Mesenteric fat pad (tissue), 1 donor: ENCODE results near the gene C11orf91. TPM values are rescaled to one million over a fixed set of nuclear protein-coding genes. Genes with fewer than 3 reads are reported as not detected.
"Not testable (repeated sequence)": the region's sequence is repeated elsewhere in the genome, so short reads cannot be mapped to it uniquely, and the experiment has no call there.

Experiments used
- DNase-seq: peaks from one replicate; pipeline ENCODE4 v3.0.0-alpha.2; 2020; ENCODE audit warnings: low spot score
- long read RNA-seq: library from polyadenylated mRNA; unstranded; transcript quantifications from one replicate; pipeline ENCODE4 v2.0.0, GENCODE V29; 2020
- total RNA-seq: library from RNA; stranded (reverse); fragmentation: NEBNext Ultra II Directional; extraction: Animal tissue kit (Norgen Biotek cat#: 25700); gene quantifications from one replicate; pipeline ENCODE4 v1.2.1, GENCODE V29; 2021
- donor health status: DM: yes; HTN: yes; CAD: no.

Gene C11orf91, protein sequence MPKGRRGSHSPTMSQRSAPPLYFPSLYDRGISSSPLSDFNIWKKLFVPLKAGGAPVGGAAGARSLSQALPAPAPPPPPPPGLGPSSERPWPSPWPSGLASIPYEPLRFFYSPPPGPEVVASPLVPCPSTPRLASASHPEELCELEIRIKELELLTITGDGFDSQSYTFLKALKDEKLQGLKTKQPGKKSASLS
- total RNA-seq: 3.4 TPM
- long read RNA-seq: 0 reads

DNA sequence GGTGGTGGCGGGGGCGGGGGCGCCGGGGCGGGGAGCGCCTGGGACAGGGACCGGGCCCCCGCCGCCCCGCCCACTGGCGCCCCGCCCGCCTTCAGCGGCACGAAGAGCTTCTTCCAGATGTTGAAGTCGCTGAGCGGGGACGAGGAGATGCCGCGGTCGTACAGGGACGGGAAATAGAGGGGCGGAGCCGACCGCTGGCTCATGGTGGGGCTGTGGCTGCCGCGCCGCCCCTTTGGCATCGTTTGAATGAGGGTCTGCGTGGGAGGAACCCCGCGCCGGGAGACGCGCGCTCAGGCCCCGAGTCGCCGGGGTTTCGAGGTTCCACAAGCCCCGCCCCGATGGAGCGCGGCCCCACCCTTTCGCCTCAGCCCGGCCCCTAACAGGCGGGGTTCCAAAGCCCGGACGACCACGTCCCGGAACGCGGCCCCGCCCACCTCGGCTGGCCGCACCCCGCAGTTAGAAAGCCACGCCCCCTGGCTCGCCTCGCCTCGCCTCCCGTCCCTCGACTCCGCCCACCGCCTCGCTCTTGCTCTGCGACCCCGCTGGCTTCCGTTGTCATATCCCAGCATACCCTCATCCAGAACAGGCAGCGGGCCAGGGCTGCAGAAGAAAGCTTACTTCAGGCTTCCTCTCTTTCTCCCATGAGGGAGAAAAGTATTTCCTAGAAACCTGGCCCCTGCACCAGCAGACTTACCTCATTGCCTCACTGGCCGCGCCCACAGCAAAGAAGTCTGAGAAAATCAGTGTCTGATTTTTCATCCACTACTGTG is at the start of gene C11orf91:
Gene C11orf91, minus strand, starts transcription at position 325 of the 770 bp plus-strand sequence. Its CDS starts 86 bp downstream, at position 239.
- DNase-seq: peak; percentile 99

DNA sequence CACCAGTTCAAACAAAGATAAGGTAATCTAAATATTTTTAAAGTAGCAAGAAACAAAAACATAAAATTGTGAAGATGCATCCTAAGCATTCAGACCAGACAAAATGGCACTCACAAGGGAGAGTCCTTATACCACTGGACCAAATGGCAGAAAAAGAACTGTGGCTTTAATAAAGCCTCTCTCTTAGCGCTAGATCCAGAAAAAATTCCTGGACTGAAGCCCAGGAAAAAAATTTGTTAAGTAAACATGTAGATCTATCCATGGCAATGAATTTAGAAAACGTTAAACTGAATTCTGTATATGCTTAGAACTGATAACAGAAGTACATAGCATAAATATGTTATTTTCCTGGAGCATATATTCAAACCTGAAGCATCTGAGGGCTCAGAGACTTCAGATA is 47.4 kb upstream of the C11orf91 start:
- no peak for DNase-seq

DNA sequence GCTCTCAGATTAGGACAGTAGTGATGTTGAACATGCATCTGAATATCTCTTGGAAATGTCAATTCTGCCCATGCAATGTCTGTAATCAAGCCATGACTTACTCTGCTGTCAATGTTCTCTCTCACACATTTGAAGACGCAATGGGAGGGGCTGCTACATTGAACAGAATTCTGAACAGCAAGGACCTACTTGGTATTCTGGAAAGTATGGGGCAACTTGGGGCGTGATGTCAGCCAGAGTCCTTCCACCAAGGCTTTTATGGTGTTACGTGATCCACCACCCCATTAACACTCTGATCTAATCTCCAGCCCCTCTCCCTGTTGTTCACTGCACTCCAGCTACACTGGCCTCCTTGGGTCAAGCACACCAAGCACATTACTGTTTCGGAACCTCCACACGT is 42.7 kb upstream of the C11orf91 start:
- no peak for DNase-seq

DNA sequence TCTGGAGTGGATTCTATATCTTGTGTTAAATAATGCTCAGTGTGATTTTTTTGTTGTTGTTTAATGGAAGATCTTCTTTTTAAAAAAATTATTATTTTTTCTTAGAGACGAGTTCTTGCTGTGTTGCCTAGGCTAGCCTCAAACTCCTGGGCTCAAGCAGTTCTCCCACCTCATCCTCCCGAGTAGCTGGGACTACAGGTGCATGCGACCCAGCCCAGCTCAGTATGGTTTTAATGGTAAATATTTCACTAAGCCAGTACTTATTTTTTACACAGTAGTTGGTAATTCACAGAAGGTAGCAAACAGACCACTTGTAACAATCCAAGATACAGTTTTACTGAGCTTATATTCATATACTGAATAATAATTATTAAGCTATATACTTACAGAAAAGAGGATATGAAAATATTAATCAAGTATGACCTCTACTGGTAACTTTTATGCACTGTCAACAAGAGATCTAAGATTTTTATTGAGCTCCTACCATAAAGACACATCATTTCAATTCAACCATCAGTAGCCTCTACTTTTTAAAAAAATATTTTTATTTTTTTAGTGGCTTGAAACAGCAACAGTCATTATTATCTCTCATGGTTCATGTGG is 41.7 kb upstream of the C11orf91 start:
- no peak for DNase-seq

DNA sequence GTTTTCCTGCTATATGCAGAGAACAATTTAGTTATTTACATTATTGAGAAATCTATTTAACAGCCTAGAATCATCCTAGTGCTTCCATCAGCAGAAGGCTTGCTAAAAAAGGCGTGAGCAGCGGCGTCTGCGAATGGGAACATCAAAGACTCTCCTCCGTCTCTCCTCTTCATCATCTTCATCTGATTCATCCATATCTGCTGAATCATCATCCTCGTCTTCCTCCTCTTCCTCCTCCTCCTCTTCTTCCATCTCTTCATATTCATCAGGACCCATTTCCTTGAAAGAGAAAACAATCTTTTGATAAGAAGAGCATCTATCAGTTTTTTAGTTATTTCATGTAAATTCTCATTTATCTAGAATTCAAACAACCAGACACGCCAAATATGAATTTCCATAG is 41.2 kb upstream of the C11orf91 start:
- no peak for DNase-seq

DNA sequence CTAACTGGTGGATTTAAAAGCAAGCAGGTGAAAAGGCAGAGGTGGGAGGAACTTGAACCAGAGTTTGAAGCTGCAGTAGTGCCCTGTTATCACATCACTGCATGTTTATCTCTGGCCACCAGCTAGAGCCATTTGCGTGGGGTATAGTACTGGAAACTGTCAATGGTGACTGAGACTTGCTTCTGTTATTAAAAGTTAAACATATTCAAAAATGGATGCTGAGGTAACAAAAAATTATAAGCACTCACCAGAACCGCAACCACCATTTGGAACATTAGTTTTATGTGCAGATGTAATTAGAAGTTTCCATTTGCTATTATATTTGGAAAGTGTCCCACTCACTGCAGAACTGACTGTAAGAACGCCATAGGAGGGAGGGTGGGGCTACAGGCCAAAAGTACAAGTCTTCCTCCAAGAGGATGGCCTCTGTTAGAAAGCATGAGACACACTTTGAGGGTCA is 36.8 kb upstream of the C11orf91 start:
- no peak for DNase-seq

DNA sequence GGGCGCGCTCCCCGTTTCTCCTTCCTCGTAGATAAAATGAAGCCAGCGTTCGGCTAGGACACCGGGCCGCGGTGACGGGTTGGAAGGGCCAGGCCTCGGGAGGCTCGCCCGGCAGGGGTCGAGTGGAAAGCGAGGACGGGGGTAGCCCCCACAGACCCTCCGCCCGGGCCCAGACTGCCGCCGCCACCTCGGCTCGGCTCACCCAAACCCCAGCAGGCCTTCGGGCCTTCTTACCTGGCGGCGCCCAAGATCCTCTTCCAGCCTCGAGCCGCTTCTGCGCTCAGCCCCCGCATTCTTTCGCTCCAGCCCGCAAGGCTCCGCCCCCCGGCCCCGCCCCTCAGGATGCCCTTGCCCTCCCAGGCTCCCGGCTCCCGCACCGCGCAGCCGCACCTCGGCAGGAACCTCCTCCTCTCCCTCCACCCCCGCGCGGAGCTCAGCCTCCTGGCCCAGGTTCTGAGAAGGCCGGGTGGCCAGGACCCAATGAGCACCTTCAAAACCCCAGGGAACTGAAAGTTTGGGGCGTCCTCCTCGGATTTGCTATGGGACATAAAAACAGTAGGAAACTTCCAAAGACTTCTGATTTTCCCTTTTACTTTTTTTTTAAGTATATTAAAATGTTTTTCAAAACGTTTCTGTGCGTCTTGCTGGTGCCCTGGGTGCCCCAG is 35.7 kb upstream of the C11orf91 start, which contains the start of gene CD59:
Gene CD59, minus strand, starts transcription at position 276 of the 665 bp plus-strand sequence. CDS start 13,978 bp downstream, outside the sequence.
- peak; percentile 99 for DNase-seq

DNA sequence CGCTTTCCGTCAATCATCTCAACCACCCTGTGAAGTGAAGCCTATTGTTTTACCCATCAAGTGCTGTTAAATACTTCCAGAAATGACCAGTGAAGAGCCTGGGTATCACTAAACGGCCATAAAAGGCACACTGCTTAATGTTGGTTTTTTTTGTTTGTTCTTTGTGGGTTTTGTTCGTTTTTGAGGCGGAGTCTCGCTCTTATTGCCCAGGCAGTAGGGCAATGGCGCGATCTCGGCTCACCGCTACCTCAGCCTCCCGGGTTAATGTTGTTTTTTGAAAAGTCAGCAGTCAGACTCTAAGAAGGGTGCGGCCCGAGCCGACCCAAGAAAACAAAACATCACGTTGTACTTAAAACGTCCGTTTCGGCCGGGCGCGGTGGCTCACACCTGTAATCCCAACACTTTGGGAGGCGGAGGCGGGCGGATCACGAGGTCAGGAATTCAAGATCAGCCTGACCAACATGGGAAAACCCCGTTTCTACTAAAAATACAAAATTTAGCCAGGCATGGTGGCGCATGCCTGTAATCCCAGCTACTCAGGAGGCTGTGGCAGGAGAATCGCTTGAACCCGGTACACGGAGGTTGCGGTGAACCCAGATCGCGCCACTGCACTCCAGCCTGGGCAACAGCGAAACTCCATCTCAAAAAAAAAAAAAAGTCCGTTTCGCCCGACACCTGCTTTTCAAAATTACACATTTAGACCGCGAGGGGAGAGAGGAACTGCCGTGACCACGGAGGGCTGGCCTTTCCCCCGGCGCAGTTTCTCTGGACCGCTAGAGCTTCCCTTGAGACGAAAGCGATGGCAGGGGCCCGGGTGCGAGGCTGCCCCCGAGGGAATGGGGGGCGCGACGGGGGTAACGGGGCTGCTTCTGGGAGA is 34.9 kb upstream of the C11orf91 start:
- no peak for DNase-seq

DNA sequence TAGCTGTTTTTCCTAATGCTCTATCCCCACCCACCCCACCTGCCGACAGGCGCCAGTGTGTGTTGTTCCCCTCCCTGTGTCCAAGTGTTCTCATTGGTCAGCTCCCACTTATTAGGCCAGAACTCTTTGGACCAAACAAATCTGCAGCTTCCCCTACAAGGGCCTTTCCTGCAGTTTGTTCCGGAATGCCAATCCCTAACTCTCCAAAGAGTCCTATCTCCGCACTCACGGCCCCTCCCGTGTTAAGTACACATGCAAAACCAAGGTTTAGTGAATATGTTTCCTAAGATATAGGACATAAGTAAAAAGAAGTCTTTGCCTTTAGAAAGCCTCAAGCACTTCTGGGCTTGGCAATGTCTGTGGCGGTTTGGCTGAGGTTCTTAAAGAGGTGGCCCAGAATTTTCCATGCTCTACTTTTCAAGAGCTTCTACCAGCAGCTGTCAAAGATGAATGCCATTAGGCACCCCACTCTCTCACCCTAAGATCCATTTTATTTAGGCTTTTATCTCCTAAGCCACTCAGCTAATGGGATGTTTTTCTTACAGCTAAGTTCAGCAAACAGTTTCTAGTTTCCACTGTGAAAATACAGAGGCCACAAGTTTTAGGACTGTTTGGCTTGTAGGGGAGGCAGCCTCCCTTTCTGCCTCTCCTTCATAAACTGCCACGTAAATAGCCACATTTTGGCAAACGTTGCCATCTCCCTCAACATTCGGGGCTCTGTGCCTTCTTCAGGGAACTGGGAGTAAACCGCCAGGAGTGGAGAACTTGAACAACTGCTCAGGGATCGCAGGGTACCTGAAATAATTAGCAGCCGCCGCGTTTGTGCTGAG is 34.0 kb upstream of the C11orf91 start:
- DNase-seq: no peak

DNA sequence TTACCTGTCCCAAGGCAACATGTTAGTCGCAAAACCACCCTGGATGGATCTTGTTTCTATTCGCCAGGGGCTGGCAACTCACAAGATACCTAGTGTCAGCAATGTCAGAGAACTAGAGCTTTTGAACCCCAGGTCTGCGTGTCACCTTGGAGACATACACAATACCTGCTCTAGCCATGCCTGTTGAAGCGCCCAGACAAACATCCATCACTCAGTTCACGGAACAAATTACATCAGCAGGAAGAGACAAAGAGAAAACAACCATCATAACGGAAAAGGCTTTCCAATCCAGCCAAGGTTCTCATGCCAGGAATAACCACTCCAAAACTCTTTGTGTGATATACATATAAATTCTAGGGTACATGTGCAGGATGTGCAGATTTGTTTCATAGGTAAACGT is 33.4 kb upstream of the C11orf91 start:
- DNase-seq: no peak

DNA sequence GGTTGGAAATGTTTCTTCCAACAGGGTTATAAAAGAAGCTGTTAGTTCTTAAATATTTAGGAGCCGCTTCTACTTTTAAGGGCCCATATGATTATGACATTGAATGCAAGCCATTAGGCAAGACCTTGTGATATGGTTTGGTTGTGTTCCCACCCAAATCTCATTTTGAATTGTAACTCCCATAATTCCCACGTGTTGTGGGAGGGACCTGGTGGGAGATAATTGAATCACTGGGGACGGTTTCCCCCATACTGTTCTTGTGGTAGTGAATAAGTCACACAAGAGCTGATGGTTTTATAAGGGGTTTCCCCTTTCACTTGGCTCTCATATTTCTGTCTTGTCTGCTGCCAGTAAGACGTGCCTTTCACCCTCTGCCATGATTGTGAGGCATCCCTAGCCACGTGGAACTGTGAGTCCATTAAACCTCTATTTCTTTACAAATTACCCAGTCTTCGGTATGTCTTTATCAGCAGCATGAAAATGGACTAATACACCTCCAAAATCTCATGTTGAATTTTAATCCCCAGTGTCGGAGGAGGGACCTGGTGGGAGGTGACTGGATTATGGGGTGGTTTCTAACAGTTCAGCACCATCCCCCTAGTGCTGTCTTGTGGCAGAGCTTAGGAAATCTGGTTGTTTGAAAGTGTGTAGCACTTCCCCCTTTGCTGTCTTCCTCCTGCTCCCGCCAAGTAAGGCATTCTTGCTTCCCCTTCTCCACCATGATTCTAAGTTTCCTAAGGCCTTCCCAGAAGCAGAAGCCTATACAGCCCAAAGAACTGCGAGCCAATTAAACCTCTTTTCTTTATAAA is 31.3 kb upstream of the C11orf91 start:
- no peak for DNase-seq

DNA sequence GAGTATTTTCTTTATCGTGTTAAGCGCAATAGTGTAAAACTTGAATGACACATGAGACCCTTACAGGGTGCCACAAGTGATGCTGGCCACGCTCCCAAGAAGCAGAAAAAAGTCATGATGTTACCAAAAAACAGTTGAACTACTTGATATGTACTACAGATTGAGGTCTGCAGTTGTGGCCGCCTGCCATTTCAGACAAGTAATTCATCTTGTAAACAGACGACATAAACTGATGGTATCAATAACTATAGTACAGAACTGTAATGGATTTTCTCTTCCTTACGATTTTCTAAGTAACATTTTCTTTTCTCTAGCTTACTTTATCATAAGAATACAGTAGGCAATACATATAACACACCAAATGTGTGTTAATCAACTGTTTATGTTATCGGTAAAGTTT is 30.1 kb upstream of the C11orf91 start:
- no peak for DNase-seq

DNA sequence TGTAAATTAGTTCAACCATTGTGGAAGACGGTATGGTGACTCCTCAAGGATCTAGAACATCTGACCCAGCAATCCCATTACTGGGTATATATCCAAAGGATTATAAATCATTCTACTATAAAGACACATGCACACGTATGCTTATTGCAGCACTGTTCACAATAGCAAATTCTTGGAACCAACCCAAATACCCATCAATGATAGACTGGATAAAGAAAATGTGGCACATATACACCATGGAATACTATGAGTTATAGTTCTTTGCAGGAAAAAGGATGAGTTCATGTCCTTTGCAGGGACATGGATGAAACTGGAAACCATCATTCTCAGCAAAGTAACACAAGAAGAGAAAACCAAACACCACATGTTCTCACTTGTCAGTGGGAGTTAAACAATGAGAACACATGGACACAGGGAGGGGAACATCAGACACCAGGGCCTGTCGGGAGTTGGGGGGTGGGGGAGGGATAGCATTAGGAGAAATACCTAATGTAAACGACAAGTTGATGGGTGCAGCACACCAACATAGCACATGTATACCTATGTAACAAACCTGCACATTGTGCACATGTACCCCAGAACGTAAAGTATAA is 28.5 kb upstream of the C11orf91 start:
- DNase-seq: not testable (repeated sequence)

DNA sequence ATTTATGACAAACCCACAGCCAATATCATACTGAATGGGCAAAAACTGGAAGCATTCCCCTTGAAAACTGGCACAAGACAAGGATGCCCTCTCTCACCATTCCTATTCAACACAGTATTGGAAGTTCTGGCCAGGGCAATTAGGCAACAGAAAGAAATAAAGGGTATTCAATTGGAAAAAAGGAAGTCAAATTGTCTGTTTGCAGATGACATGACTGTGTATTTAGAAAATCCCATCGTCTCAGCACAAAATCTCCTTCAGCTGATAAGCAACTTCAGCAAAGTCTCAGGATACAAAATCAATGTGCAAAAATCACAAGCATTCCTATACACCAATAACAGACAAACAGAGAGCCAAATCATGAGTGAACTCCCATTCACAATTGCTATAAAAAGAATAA is 26.9 kb upstream of the C11orf91 start:
- not testable (repeated sequence) for DNase-seq

DNA sequence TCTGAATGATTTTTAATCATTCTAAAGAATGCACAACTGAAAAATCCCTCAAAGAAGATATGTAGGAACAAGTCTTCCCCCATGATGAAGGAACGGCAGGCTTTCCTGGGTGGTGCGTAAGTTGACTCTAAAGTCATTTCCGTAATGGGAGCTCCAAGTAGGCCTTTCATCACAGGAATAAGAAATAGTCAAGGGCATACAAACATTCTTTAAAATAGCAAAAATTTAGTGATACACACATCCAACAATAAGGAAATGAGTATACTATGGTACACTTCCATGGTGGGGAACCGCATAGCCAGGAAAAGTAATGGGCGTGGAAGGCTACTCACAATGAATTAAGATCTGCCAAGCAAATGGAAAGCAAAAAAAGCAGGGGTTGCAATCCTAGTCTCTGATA is 24.9 kb upstream of the C11orf91 start:
- no peak for DNase-seq

DNA sequence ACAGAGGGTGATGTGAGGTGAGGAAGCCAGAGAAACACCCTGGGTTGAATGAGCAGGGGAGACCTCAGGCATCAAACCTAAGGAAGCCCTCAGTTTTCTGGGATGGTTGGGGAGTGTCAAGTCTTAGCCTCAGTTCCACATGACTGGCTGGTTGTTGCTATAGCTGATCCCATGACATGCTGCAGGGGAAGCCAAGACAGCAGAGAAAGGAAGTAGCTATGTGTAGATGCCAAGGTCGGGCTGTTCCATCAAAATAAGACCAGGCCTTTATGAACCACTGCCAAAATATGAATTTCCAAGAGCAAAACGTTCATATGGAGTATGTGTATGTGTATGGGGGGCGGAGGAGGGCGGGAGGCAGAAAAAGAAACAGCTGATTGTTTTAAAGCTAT is 24.0 kb upstream of the C11orf91 start:
- no peak for DNase-seq

DNA sequence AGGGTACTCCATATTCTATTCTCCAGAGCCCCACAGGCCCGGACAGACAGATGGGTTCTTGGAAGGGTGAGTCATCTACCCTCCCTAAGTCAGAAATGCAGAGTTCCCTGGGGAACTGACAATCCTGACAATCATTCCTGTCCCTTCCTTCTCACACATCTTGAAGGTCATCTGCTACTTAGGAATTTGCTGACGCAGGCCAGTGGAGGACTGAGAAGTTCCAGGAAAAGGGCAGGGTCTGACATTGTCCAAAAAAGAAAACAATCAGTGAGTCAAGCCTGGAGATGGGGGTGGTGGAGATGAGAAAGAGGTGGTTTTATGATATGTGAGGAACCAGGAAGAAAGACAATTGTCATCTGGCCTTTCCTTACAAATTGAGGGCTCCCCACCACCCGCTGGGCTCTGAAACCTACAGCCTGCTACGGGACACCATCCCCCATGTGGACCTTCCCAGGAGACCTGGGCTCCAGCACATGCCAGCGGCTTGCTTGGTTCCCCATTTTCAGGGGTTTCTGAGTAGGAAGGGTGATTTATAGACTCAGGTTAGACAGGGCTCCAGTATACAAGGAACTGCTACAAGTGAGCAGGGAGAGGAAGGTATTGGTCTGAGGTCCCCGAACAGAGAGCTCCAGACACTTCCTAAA is 22.7 kb upstream of the C11orf91 start:
- DNase-seq: no peak
